Heart left ventricle (tissue), 16 donors: Measurements from ENCODE around the gene LRRC41. TPM values are rescaled to one million over a fixed set of nuclear protein-coding genes. Genes with fewer than 3 reads are reported as not detected.

Experiments used
- ATAC-seq, 4 donors: fragments of 200-7000 bp; cut with Tn5 transposase; one replicate each; pipeline ENCODE4 v1.9.1; 2020 to 2022; ENCODE audit warnings: moderate library complexity in 4 of 4, mild to moderate bottlenecking in 3 of 4, moderate number of reproducible peaks in 1 of 4
- DNase-seq, 5 donors: peaks; one replicate each; pipeline ENCODE4 v3.0.0-alpha.2; 2020
- H3K27ac ChIP-seq, 12 donors: fragments of 200-600 bp; sonication (generic) in 4 of 12; one replicate each; pipeline versions ENCODE4 v1.5.0 to v1.8.0; 2016 to 2022; ENCODE audit warnings: mild to moderate bottlenecking in 2 of 12
- H3K27me3 ChIP-seq, 9 donors: fragments of 200-600 bp; sonication (generic) in 2 of 9; one replicate each; pipeline versions ENCODE4 v1.5.1 to v1.8.0; 2016 to 2022; ENCODE audit warnings: mild to moderate bottlenecking in 3 of 9
- H3K36me3 ChIP-seq, 9 donors: fragments of 200-600 bp; sonication (generic) in 2 of 9; one replicate each; pipeline versions ENCODE4 v1.5.0 to v1.8.0; 2018 to 2022; ENCODE audit warnings: mild to moderate bottlenecking in 2 of 9
- H3K4me1 ChIP-seq, 12 donors: fragments of 200-600 bp; sonication (generic) in 4 of 12; one replicate each; pipeline versions ENCODE4 v1.5.0 to v1.8.0; 2016 to 2022; ENCODE audit warnings: mild to moderate bottlenecking in 3 of 12
- H3K4me3 ChIP-seq, 12 donors: fragments of 200-600 bp; sonication (generic) in 4 of 12; one replicate each; pipeline versions ENCODE4 v1.5.0 to v1.8.0; 2017 to 2022; ENCODE audit warnings: mild to moderate bottlenecking in 9 of 12, moderate library complexity in 4 of 12
- H3K9me3 ChIP-seq, 12 donors: fragments of 200-600 bp; sonication (generic) in 4 of 12; one replicate each; pipeline versions ENCODE4 v1.5.0 to v1.8.0; 2016 to 2022; ENCODE audit warnings: mild to moderate bottlenecking in 1 of 12
- POLR2A ChIP-seq, 2 donors: fragments of 450-650 bp; IDR thresholded peaks; one replicate each; pipeline ENCODE4 v1.6.1; 2017; ENCODE audit warnings: antibody characterized with exemption in 2 of 2, mild to moderate bottlenecking in 2 of 2, moderate library complexity in 2 of 2
- WGBS, 4 donors: extraction: QIAGEN DNeasy Blood & Tissue Kit in 2 of 4; methylation state at CpG; one replicate each; pipeline versions ENCODE4 v1.1.5 to v1.1.7; 2013 to 2018; 5-methylcytosine and 5-hydroxymethylcytosine counted together
- intact Hi-C, 10 donors: fragments of 100-400 bp; cut with DNase I; formaldehyde crosslinking; loops; one replicate each; pipeline versions ENCODE4 v1.11.1 to v1.14.2; 2022
- polyA plus RNA-seq, 2 donors: library from polyadenylated mRNA; stranded (reverse); fragments of 200-250 nt; gene quantifications; one replicate each; pipeline ENCODE4 v1.2.3, GENCODE V29; 2013
- total RNA-seq, 9 donors: library from RNA; depleted of rRNA in 2 of 9; stranded (reverse); fragments of >200 nt in 2 of 9; fragmentation: NEBNext Ultra II Directional in 3 of 9; extraction: Animal tissue kit (Norgen Biotek cat#: 25700) in 3 of 9; gene quantifications; one replicate each; pipeline versions ENCODE4 v1.1.0 to v1.2.4, GENCODE V29; 2016 to 2023
- TF ChIP-seq, protein P1 (sequence below), 12 donors: fragments of 200-600 bp; sonication (generic) in 4 of 12; IDR thresholded peaks; one replicate each; pipeline versions ENCODE4 v1.5.0 to v1.8.0; 2018 to 2022; ENCODE audit warnings: antibody characterized with exemption in 12 of 12, mild to moderate bottlenecking in 5 of 12
- donor health status: ischemic (EF 13 %, LVEDD 7.1; RV severe dilation, severe dysfunction).
- donor health status: healthy with polysubstance abuse.
- donor health status: DM: no; HTN: yes; CAD: no.
- donor health status: DM: no; HTN: no; CAD: no.
- donor health status: ischemic (EF 25% LVEDD 6.9; RV normal size, moderate dysfunction).
- donor health status: ischemic (EF 25% LVEDD 5.7; RV mildly dilated, moderate dysfunction).
- donor health status: healthy.
- donor health status: DM: yes; HTN: yes; CAD: no.
- donor health status: ischemic (EF 35%, LVEDD 5.7; RV mildly dilated, moderate dysfunction).
- donor health status: nonischemic (EF 11% LVEDD 7.7; RV severe dilation, severe dysfunction).
- donor health status: DM: yes; HTN: yes; CAD: no.
- donor health status: PGD.
- donor health status: ischemic (EF 29% LVEDD 5.4; RV normal size, mild dysfunction).
- donor health status: nonischemic (EF 23%, LVEDD 6.1; RV moderate dilation, normal function).

Gene LRRC41
- total and polyA plus RNA-seq, 11 donors = 17.4 to 60.5 (median 44.1) TPM

- intact Hi-C loops = no loop called here
- no peak overlapping the region for H3K4me3 ChIP-seq
- ATAC-seq (no peak), DNase-seq (no peak)
- peaks cover 0 to 97% (median 81%) of the 10 kb centered on the region in 9 donors for H3K36me3 ChIP-seq
- no peak for TF ChIP-seq POLR2A (IDR thresholded peaks at IDR 0.05)
- TF ChIP-seq, protein P1, sequence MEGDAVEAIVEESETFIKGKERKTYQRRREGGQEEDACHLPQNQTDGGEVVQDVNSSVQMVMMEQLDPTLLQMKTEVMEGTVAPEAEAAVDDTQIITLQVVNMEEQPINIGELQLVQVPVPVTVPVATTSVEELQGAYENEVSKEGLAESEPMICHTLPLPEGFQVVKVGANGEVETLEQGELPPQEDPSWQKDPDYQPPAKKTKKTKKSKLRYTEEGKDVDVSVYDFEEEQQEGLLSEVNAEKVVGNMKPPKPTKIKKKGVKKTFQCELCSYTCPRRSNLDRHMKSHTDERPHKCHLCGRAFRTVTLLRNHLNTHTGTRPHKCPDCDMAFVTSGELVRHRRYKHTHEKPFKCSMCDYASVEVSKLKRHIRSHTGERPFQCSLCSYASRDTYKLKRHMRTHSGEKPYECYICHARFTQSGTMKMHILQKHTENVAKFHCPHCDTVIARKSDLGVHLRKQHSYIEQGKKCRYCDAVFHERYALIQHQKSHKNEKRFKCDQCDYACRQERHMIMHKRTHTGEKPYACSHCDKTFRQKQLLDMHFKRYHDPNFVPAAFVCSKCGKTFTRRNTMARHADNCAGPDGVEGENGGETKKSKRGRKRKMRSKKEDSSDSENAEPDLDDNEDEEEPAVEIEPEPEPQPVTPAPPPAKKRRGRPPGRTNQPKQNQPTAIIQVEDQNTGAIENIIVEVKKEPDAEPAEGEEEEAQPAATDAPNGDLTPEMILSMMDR (IDR thresholded peaks at IDR 0.05) = no peak
- WGBS, 4 donors = 94 to 99% (median 96%) methylated on average over 5 of the region's 5 CpGs
- H3K9me3 ChIP-seq = no peaks in the 10 kb centered on the region
- H3K4me1 ChIP-seq = peaks cover 0 to 8% (median 0%) of the 10 kb centered on the region in 12 donors
- H3K27ac ChIP-seq = no peak overlapping the region
- no peaks in the 10 kb centered on the region for H3K27me3 ChIP-seq
Observed at GRCh38 chr1:46289134-46289494, 14.3 kb downstream of the LRRC41 start.

- Histone ChIP-seq H3K27ac (peak overlapping the region in 1 of 12 donors; percentile 23), H3K4me1 (peaks cover 0 to 12% (median 0%) of the 10 kb centered on the region in 12 donors), H3K9me3 (no peaks in the 10 kb centered on the region), H3K4me3 (no peak overlapping the region), H3K36me3 (peaks cover 0 to 96% (median 81%) of the 10 kb centered on the region in 9 donors), H3K27me3 (no peaks in the 10 kb centered on the region)
- DNase-seq = no peak
- intact Hi-C loops = no loop called here
- TF ChIP-seq POLR2A (IDR thresholded peaks at IDR 0.05) = no peak
- TF ChIP-seq, protein P1 (IDR thresholded peaks at IDR 0.05) = no peak
- ATAC-seq = peak in 1 of 4 donors; percentile 23
- WGBS, 4 donors = 62 to 85% (median 77%) methylated on average over 1 of the region's 1 CpG
Observed at GRCh38 chr1:46288485-46289133, 14.8 kb downstream of the LRRC41 start.

DNA sequence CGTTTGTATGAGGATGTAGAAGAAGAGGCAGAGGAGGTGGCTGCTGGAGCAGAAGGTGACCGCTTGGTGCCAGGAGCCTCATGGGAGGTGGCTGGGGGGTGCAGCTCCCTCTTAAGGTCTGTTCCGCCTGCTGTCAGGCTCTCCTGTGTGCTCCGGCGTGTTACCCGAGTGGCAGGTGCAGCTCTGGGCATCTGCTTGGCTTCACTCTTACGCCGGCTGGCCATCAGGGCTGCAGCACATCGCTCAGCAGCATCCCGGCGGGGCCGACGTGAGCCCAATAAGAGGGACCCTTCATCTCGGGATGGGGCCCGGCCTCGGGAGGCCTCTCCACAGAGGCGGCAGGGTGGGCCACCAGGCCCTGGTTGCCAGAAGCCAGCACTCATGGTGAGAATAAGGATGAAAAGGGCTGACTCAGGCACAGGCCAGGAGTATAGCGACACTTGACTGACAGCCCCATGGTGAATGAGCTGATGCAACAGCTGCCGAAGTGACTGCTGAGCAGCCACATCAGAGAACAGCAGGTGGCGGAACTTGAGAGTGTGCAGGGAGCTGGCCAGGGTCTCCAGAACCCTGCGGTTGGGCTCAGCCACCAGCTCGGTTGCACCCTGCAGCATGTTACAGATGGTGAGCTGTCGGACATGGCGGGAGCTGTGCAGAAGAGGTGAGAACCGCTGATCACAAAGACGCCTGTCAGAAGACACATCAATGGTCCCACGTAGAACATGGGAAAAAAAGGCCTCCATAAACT is 17.5 kb downstream of the LRRC41 start:
- Histone ChIP-seq H3K9me3 (no peaks in the 10 kb centered on the region), H3K27me3 (no peaks in the 10 kb centered on the region), H3K27ac (no peak overlapping the region), H3K4me1 (peaks cover 0 to 12% (median 0%) of the 10 kb centered on the region in 12 donors), H3K36me3 (peaks cover 0 to 99% (median 87%) of the 10 kb centered on the region in 9 donors), H3K4me3 (no peak overlapping the region)
- TF ChIP-seq, protein P1 (IDR thresholded peaks at IDR 0.05) = no peak
- no peak for TF ChIP-seq POLR2A (IDR thresholded peaks at IDR 0.05)
- DNase-seq (no peak), ATAC-seq (peak in 1 of 4 donors; percentile 17)
- WGBS, 4 donors = 78 to 86% (median 82%) methylated on average over 17 to 27 of the region's 27 CpGs
- intact Hi-C loops = no loop called here
